Measurements from ENCODE around the gene CACNA1I. TPM values are rescaled to one million over a fixed set of nuclear protein-coding genes. Genes with fewer than 3 reads are reported as not detected.

Gene CACNA1I
- total and polyA plus RNA-seq, 2 experiments from 2014 or later = 0.17 to 0.21 TPM

DNA sequence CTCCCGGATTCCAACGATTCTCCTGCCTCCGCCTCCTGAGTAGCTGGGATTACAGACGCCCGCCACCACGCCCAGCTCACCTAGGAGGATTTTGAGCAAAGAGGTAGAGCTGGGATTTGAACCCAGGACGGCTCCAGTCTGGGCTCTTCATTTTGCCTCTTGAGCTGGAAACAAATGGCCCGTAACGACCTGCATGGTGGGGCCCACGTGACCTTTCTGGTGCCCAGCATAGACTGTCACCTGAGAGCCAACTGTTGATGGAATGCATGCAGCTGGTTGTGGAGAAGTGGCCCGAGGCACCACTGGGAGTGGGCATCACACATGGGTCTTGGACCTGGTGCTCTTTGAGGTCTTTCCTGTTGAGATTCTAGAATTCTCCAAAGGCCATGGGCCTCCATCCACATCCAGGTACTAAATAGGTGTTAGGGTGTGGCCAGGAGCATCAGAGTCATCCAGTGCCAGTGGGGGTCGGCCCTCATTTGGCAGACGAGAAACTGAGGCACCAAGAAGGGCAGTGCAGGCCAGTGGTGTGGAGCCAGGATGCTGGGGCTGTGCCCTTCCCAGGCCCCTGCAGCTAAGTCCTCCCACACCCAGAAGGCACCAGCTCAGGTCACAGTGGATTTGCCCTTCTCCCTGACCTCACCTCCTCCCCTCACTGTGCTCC lies 46.3 kb upstream of the CACNA1I start:
- H4K20me1 ChIP-seq (ENCODE audit: insufficient read depth, poor library complexity, severe bottlenecking) = peaks cover 83% of the 10 kb centered on the region
- WGBS (ENCODE audit: low lambda C conversion rate, missing lambda C conversion rate) = 81% methylated on average over 13 of the region's 13 CpGs
- no peak overlapping the region for H2AFZ ChIP-seq
- H3K9me2 ChIP-seq (replicated peaks; ENCODE audit: insufficient read depth) = no peaks in the 10 kb centered on the region
- H3K79me2 ChIP-seq = peaks cover 55% of the 10 kb centered on the region
- no peaks in the 10 kb centered on the region for H3K9me3 ChIP-seq (ENCODE audit: low read depth)
- H3K4me3 ChIP-seq = no peak overlapping the region
- H3K4me1 ChIP-seq (ENCODE audit: insufficient read depth) = peaks cover 32% of the 10 kb centered on the region
- TF ChIP-seq, protein P1, sequence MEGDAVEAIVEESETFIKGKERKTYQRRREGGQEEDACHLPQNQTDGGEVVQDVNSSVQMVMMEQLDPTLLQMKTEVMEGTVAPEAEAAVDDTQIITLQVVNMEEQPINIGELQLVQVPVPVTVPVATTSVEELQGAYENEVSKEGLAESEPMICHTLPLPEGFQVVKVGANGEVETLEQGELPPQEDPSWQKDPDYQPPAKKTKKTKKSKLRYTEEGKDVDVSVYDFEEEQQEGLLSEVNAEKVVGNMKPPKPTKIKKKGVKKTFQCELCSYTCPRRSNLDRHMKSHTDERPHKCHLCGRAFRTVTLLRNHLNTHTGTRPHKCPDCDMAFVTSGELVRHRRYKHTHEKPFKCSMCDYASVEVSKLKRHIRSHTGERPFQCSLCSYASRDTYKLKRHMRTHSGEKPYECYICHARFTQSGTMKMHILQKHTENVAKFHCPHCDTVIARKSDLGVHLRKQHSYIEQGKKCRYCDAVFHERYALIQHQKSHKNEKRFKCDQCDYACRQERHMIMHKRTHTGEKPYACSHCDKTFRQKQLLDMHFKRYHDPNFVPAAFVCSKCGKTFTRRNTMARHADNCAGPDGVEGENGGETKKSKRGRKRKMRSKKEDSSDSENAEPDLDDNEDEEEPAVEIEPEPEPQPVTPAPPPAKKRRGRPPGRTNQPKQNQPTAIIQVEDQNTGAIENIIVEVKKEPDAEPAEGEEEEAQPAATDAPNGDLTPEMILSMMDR (IDR thresholded peaks at IDR 0.05; ENCODE audit: poor library complexity) = no peak
- TF ChIP-seq EZH2phosphoT487 (IDR thresholded peaks at IDR 0.05; ENCODE audit: low read depth, severe bottlenecking, unreplicated experiment) = no peak
- no peak for DNase-seq (ENCODE audit: low spot score)
- H3K4me2 ChIP-seq = peak overlapping the region; percentile 99
- H3K36me3 ChIP-seq (replicated peaks; ENCODE audit: insufficient read depth, low read depth) = peaks cover 9% of the 10 kb centered on the region
- H3K27me3 ChIP-seq = no peaks in the 10 kb centered on the region
- H3K27ac ChIP-seq = peak overlapping the region; percentile 23

DNA sequence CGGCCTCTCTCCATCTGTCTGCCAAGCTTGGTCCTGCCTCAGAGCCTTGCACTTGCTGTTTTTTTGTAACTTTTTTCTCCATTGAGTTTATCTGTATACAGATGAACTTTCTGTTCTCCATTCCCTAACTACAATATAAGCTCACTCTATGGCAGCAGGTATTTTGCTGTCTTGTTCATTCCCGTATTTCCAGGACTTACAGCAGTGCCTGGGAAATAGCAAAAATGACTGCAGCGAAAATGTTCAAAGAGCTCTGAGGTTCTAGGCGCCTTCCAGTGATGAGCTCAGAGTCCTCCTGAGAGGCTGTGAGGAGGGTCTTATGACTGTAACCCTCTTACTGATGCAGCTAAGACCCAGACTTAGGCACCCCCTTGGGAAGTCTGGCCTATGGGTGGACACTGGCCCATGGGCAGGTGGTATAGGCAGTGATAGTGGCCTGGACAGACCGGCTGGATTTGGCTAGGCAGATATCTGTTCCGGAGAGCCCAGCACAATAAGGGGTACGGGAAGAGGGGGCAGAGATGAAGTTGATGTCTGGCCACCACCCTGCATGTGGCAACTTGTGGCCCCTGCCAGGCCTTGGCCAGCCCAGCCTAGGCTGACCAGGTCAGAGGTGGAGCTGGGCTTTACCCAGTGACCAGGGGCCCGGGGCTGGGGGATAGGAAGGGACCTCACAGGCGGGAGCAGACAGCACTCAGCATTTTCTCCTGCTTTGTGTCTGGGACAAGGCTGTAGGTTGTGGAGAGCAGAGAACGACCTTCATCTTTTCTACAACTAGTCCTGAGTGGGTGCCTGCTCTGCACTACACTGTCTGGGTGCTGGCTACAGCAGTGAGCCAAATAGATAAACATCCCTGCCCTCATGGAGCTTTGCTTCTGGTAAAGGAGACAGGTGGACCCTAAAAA lies 45.5 kb upstream of the CACNA1I start:
- H4K20me1 ChIP-seq (ENCODE audit: insufficient read depth, poor library complexity, severe bottlenecking) = peaks cover 83% of the 10 kb centered on the region
- no peak overlapping the region for H2AFZ ChIP-seq
- peak overlapping the region; percentile 23 for H3K27ac ChIP-seq
- no peaks in the 10 kb centered on the region for H3K9me2 ChIP-seq (replicated peaks; ENCODE audit: insufficient read depth)
- 84% methylated on average over 10 of the region's 10 CpGs for WGBS (ENCODE audit: low lambda C conversion rate, missing lambda C conversion rate)
- peaks cover 62% of the 10 kb centered on the region for H3K79me2 ChIP-seq
- H3K27me3 ChIP-seq = no peaks in the 10 kb centered on the region
- peaks cover 36% of the 10 kb centered on the region for H3K4me1 ChIP-seq (ENCODE audit: insufficient read depth)
- no peaks in the 10 kb centered on the region for H3K9me3 ChIP-seq (ENCODE audit: low read depth)
- DNase-seq (ENCODE audit: low spot score) = no peak
- no peak overlapping the region for H3K4me3 ChIP-seq
- peak overlapping the region; percentile 99 for H3K4me2 ChIP-seq
- H3K36me3 ChIP-seq (replicated peaks; ENCODE audit: insufficient read depth, low read depth) = peaks cover 9% of the 10 kb centered on the region
- TF ChIP-seq EZH2 (IDR thresholded peaks at IDR 0.05; ENCODE audit: borderline replicate concordance) (no peak), EZH2phosphoT487 (IDR thresholded peaks at IDR 0.05; ENCODE audit: low read depth, severe bottlenecking, unreplicated experiment) (no peak)
- TF ChIP-seq, protein P1 (IDR thresholded peaks at IDR 0.05; ENCODE audit: poor library complexity) = no peak

DNA sequence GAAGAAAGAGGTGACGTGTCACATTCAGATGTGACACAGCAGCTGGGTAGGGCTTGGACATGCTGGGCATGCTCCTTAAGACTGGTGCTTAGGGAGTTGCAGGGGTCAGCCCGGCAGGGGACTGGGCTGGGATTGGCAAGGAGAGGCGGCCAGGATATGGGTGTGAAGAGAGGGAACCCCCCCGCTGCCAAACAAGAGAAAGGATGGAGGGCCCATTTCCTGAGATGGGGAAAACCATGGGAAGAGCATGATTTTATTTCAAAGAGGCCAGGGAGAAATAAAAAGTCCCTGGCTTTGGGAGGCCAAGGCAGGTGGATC lies 44.9 kb upstream of the CACNA1I start:
- H3K4me3 ChIP-seq = no peak overlapping the region
- no peaks in the 10 kb centered on the region for H3K27me3 ChIP-seq
- H3K4me1 ChIP-seq (ENCODE audit: insufficient read depth) = peaks cover 36% of the 10 kb centered on the region
- H4K20me1 ChIP-seq (ENCODE audit: insufficient read depth, poor library complexity, severe bottlenecking) = peaks cover 81% of the 10 kb centered on the region
- TF ChIP-seq, protein P1 (IDR thresholded peaks at IDR 0.05; ENCODE audit: poor library complexity) = no peak
- TF ChIP-seq EZH2phosphoT487 (IDR thresholded peaks at IDR 0.05; ENCODE audit: low read depth, severe bottlenecking, unreplicated experiment) (no peak), EZH2 (IDR thresholded peaks at IDR 0.05; ENCODE audit: borderline replicate concordance) (no peak)
- peak overlapping the region; percentile 23 for H3K27ac ChIP-seq
- 92% methylated on average over 4 of the region's 4 CpGs for WGBS (ENCODE audit: low lambda C conversion rate, missing lambda C conversion rate)
- H3K36me3 ChIP-seq (replicated peaks; ENCODE audit: insufficient read depth, low read depth) = peaks cover 9% of the 10 kb centered on the region
- H2AFZ ChIP-seq = no peak overlapping the region
- peaks cover 66% of the 10 kb centered on the region for H3K79me2 ChIP-seq
- no peak overlapping the region for H3K4me2 ChIP-seq
- no peak for DNase-seq (ENCODE audit: low spot score)
- no peaks in the 10 kb centered on the region for H3K9me2 ChIP-seq (replicated peaks; ENCODE audit: insufficient read depth)
- no peaks in the 10 kb centered on the region for H3K9me3 ChIP-seq (ENCODE audit: low read depth)
